Spleen (tissue), 11 donors: ENCODE data around the gene EPN1. TPM values are rescaled to one million over a fixed set of nuclear protein-coding genes. Genes with fewer than 3 reads are reported as not detected.

Experiments used
- DNase-seq: peaks from one replicate; pipeline ENCODE4 v3.0.0-alpha.2; 2020
- H3K27ac ChIP-seq, 8 donors: fragments of 200-600 bp; sonication (generic) in 7 of 8; 1 replicate in 4 of 8; 2 replicates in 4 of 8; pipeline versions ENCODE4 v1.5.0 to v1.8.0; 2016 to 2021; ENCODE audit warnings: inconsistent platforms in 4 of 8, mild to moderate bottlenecking in 4 of 8, moderate library complexity in 1 of 8
- H3K27me3 ChIP-seq, 7 donors: fragments of 200-600 bp; sonication (generic) in 6 of 7; replicated peaks in 1 of 7; 1 replicate in 4 of 7; 2 replicates in 3 of 7; pipeline versions ENCODE4 v1.5.0 to v1.8.0; 2016 to 2021; ENCODE audit warnings: inconsistent platforms in 3 of 7, mild to moderate bottlenecking in 1 of 7
- H3K36me3 ChIP-seq, 6 donors: fragments of 200-600 bp; sonication (generic) in 5 of 6; 1 replicate in 4 of 6; 2 replicates in 2 of 6; pipeline versions ENCODE4 v1.5.0 to v1.8.0; 2016 to 2021; ENCODE audit warnings: inconsistent platforms in 2 of 6
- H3K4me1 ChIP-seq, 6 donors: fragments of 200-600 bp; sonication (generic) in 5 of 6; 1 replicate in 3 of 6; 2 replicates in 3 of 6; pipeline versions ENCODE4 v1.5.0 to v1.8.0; 2016 to 2021; ENCODE audit warnings: inconsistent platforms in 3 of 6
- H3K4me3 ChIP-seq, 8 donors: fragments of 200-600 bp; sonication (generic) in 7 of 8; 1 replicate in 4 of 8; 2 replicates in 4 of 8; pipeline versions ENCODE4 v1.5.0 to v1.8.0; 2016 to 2021; ENCODE audit warnings: inconsistent platforms in 4 of 8, mild to moderate bottlenecking in 4 of 8, moderate library complexity in 2 of 8
- H3K9me3 ChIP-seq, 8 donors: fragments of 200-600 bp; sonication (generic) in 7 of 8; 1 replicate in 4 of 8; 2 replicates in 4 of 8; pipeline versions ENCODE4 v1.5.0 to v1.8.0; 2016 to 2021; ENCODE audit warnings: inconsistent platforms in 4 of 8
- CTCF ChIP-seq, 11 experiments: fragments of 200-600 bp in 7 of 11; fragments of 450-650 bp in 4 of 11; sonication (generic) in 4 of 11; IDR thresholded peaks in 8 of 11; conservative IDR thresholded peaks in 3 of 11; 1 replicate in 7 of 11; 2 replicates in 4 of 11; pipeline versions ENCODE4 v1.4.0 to v1.8.0; 2016 to 2021; ENCODE audit warnings: antibody characterized with exemption in 11 of 11, inconsistent platforms in 4 of 11, mild to moderate bottlenecking in 1 of 11
- POLR2A ChIP-seq, 3 donors: fragments of 450-650 bp; IDR thresholded peaks; one replicate each; pipeline ENCODE4 v1.5.1; 2017; ENCODE audit warnings: antibody characterized with exemption in 3 of 3, mild to moderate bottlenecking in 1 of 3
- POLR2AphosphoS5 ChIP-seq, 3 donors: sonication (generic); formaldehyde crosslinking; IDR thresholded peaks; one replicate each; pipeline ENCODE4 v1.5.1; 2017; ENCODE audit warnings: antibody characterized with exemption in 3 of 3
- WGBS, 5 donors: extraction: QIAGEN DNeasy Blood & Tissue Kit in 3 of 5; methylation state at CpG; one replicate each; pipeline versions ENCODE4 v1.1.5 to v1.1.7; 2013 to 2018; 5-methylcytosine and 5-hydroxymethylcytosine counted together
- intact Hi-C: fragments of 100-400 bp; cut with DNase I; formaldehyde crosslinking; loops from one replicate; pipeline ENCODE4 v1.15.0; 2023; ENCODE audit warnings: low total_unique reads
- polyA plus RNA-seq, 3 donors: library from polyadenylated mRNA; stranded (reverse); fragments of 200-250 nt; gene quantifications; one replicate each; pipeline ENCODE4 v1.2.1, GENCODE V29; 2013
- total RNA-seq, 7 donors: library from RNA; depleted of rRNA in 3 of 7; stranded (reverse); fragments of >200 nt in 3 of 7; fragmentation: NEBNext Ultra II Directional in 4 of 7; extraction: Animal tissue kit (Norgen Biotek cat#: 25700) in 4 of 7; gene quantifications; one replicate each; pipeline versions ENCODE4 v1.1.0 to v1.2.1, GENCODE V29; 2016 to 2021
- donor health status: healthy with polysubstance abuse.
- donor health status: DM: no; HTN: no; CAD: no; lungs with moderate emphysema.
- donor health status: DM: no; HTN: no; CAD: no.
- donor health status: Bipolar disorder and iron deficiency.
- donor health status: healthy.
- donor health status: DM: no; HTN: no; CAD: no.
- donor health status: DM: yes; HTN: yes; CAD: no.

Gene EPN1
- total and polyA plus RNA-seq, 10 donors = 36.8 to 166 (median 113) TPM

GRCh38 chr19:55691561-55692481 lies 16.8 kb downstream of the EPN1 start:
- peaks cover 0 to 36% (median 18%) of the 10 kb centered on the region in 6 donors for H3K4me1 ChIP-seq
- H3K27ac ChIP-seq = no peak overlapping the region
- 92 to 95% (median 93%) methylated on average over 23 to 31 of the region's 31 CpGs for WGBS, 5 donors
- no peaks in the 10 kb centered on the region for H3K9me3 ChIP-seq
- TF ChIP-seq POLR2A (IDR thresholded peaks at IDR 0.05) (no peak), CTCF (IDR thresholded peaks at IDR 0.05 in 8 of 11, conservative IDR thresholded peaks at IDR 0.05 in 3 of 11) (no peak), POLR2AphosphoS5 (IDR thresholded peaks at IDR 0.05) (peak in 1 of 3 donors; percentile 50)
- no peaks in the 10 kb centered on the region for H3K27me3 ChIP-seq
- no peak overlapping the region for H3K4me3 ChIP-seq
- DNase-seq = peak; percentile 69
- peaks cover 2 to 100% (median 97%) of the 10 kb centered on the region in 6 donors for H3K36me3 ChIP-seq
- intact Hi-C loops = no loop called here

GRCh38 chr19:55692681-55693081 lies 17.7 kb downstream of the EPN1 start:
- intact Hi-C loops = no loop called here
- Histone ChIP-seq H3K27ac (no peak overlapping the region), H3K27me3 (no peaks in the 10 kb centered on the region), H3K36me3 (peaks cover 2 to 100% (median 96%) of the 10 kb centered on the region in 6 donors), H3K9me3 (no peaks in the 10 kb centered on the region), H3K4me1 (peaks cover 0 to 30% (median 10%) of the 10 kb centered on the region in 6 donors), H3K4me3 (no peak overlapping the region)
- WGBS, 5 donors = 93 to 97% (median 95%) methylated on average over 11 to 19 of the region's 19 CpGs
- peak; percentile 51 for DNase-seq
- TF ChIP-seq POLR2AphosphoS5 (IDR thresholded peaks at IDR 0.05) (peak in 1 of 3 donors; percentile 9), CTCF (IDR thresholded peaks at IDR 0.05 in 8 of 11, conservative IDR thresholded peaks at IDR 0.05 in 3 of 11) (no peak)

GRCh38 chr19:55693336-55693974 lies 18.4 kb downstream of the EPN1 start:
- intact Hi-C loops = no loop called here
- no peaks in the 10 kb centered on the region for H3K27me3 ChIP-seq
- H3K27ac ChIP-seq = no peak overlapping the region
- TF ChIP-seq POLR2AphosphoS5 (IDR thresholded peaks at IDR 0.05) (peak in 1 of 3 donors; percentile 40), POLR2A (IDR thresholded peaks at IDR 0.05) (no peak), CTCF (IDR thresholded peaks at IDR 0.05 in 8 of 11, conservative IDR thresholded peaks at IDR 0.05 in 3 of 11) (no peak)
- no peaks in the 10 kb centered on the region for H3K9me3 ChIP-seq
- peaks cover 0 to 23% (median 2%) of the 10 kb centered on the region in 6 donors for H3K4me1 ChIP-seq
- WGBS, 5 donors = 88 to 96% (median 95%) methylated on average over 9 to 20 of the region's 20 CpGs
- peaks cover 2 to 100% (median 95%) of the 10 kb centered on the region in 6 donors for H3K36me3 ChIP-seq
- peak; percentile 61 for DNase-seq
- H3K4me3 ChIP-seq = no peak overlapping the region

GRCh38 chr19:55694241-55694655 lies 19.2 kb downstream of the EPN1 start:
- WGBS, 5 donors = 88 to 96% (median 93%) methylated on average over 13 to 15 of the region's 15 CpGs
- Histone ChIP-seq H3K9me3 (no peaks in the 10 kb centered on the region), H3K36me3 (peaks cover 2 to 100% (median 93%) of the 10 kb centered on the region in 6 donors), H3K4me1 (peaks cover 0 to 15% (median 0%) of the 10 kb centered on the region in 6 donors), H3K27me3 (no peaks in the 10 kb centered on the region), H3K4me3 (no peak overlapping the region), H3K27ac (no peak overlapping the region)
- intact Hi-C loops = no loop called here
- TF ChIP-seq CTCF (IDR thresholded peaks at IDR 0.05 in 8 of 11, conservative IDR thresholded peaks at IDR 0.05 in 3 of 11) (no peak), POLR2A (IDR thresholded peaks at IDR 0.05) (no peak), POLR2AphosphoS5 (IDR thresholded peaks at IDR 0.05) (no peak)
- peak; percentile 46 for DNase-seq
